ENCODE results near the gene TM4SF1.

DNA sequence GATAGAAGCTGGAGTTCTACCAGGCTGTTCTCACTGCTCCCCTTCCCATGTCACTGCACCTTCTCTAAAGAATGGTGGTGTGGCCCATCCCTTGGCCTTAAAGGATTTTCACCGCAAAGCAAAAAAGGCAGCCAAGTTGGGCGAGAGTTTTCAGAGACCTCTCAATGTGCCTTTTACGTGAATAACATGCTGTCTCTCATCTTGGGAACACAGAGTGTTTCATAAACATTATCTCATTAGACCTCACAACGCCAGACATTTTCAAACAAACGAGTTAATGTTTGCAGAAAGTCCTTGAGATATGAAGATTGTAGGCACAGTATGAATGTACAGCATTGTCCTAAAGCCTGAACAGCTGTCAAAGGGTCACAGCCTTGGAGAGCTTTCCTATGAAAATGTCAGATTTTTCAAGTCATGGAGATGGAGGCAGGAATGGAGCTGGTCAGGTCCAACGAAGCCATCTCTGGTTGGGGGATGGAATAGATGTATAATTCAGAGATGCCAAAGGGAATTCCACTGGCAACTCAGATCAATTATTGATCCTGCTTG lies 21.3 kb downstream of the TM4SF1 start:
- TF ChIP-seq POLR2AphosphoS5 (IDR thresholded peaks at IDR 0.05; ENCODE audit: low read depth, low read length), result no peak
- no peak for TF ChIP-seq POLR2A (IDR thresholded peaks at IDR 0.05; ENCODE audit: borderline replicate concordance, extremely low read depth, insufficient read depth, insufficient read length)
- no peak for TF ChIP-seq EZH2 (IDR thresholded peaks at IDR 0.05)
- TF ChIP-seq, protein P1, sequence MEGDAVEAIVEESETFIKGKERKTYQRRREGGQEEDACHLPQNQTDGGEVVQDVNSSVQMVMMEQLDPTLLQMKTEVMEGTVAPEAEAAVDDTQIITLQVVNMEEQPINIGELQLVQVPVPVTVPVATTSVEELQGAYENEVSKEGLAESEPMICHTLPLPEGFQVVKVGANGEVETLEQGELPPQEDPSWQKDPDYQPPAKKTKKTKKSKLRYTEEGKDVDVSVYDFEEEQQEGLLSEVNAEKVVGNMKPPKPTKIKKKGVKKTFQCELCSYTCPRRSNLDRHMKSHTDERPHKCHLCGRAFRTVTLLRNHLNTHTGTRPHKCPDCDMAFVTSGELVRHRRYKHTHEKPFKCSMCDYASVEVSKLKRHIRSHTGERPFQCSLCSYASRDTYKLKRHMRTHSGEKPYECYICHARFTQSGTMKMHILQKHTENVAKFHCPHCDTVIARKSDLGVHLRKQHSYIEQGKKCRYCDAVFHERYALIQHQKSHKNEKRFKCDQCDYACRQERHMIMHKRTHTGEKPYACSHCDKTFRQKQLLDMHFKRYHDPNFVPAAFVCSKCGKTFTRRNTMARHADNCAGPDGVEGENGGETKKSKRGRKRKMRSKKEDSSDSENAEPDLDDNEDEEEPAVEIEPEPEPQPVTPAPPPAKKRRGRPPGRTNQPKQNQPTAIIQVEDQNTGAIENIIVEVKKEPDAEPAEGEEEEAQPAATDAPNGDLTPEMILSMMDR (IDR thresholded peaks at IDR 0.05 in 2 of 3, conservative IDR thresholded peaks at IDR 0.05 in 1 of 3; ENCODE audit: borderline replicate concordance in 1 of 3, insufficient read depth in 1 of 3, low read depth in 2 of 3, low read length in 2 of 3), result no peak
